Loucy (cell line): ENCODE data around the gene NCAPH2.

Experiments used
- H2AFZ ChIP-seq: fragments of 200-600 bp; sonication (generic); 2 replicates; pipeline ENCODE4 v1.6.0; 2016; ENCODE audit warnings: antibody characterized with exemption, mild to moderate bottlenecking, low read length, moderate library complexity
- H3F3A ChIP-seq: fragments of 200-600 bp; 2 replicates; pipeline ENCODE4 v1.6.0; 2016; ENCODE audit warnings: antibody characterized with exemption, low read depth, mild to moderate bottlenecking
- H3K27me3 ChIP-seq: fragments of 200-600 bp; sonication (generic); 2 replicates; pipeline ENCODE4 v1.6.1; 2014; ENCODE audit warnings: low read length, mild to moderate bottlenecking; ENCODE audit not compliant: insufficient read depth, poor library complexity, severe bottlenecking
- H3K36me3 ChIP-seq: fragments of 200-600 bp; sonication (generic); 2 replicates; pipeline ENCODE4 v1.6.1; 2016; ENCODE audit warnings: low read length; ENCODE audit not compliant: insufficient read depth
- H3K4me1 ChIP-seq: fragments of 200-600 bp; sonication (generic); 2 replicates; pipeline ENCODE4 v1.5.1; 2014; ENCODE audit warnings: low read length, mild to moderate bottlenecking; ENCODE audit not compliant: insufficient read depth, poor library complexity, severe bottlenecking
- H3K4me2 ChIP-seq: fragments of 200-600 bp; sonication (generic); 2 replicates; pipeline ENCODE4 v1.6.0; 2014; ENCODE audit warnings: antibody characterized with exemption, low read length, low read depth, mild to moderate bottlenecking; ENCODE audit not compliant: poor library complexity, severe bottlenecking
- H3K4me3 ChIP-seq: fragments of 200-600 bp; sonication (generic); 2 replicates; pipeline ENCODE4 v1.5.1; 2014; ENCODE audit warnings: low read length, mild to moderate bottlenecking, mixed read lengths; ENCODE audit not compliant: poor library complexity, severe bottlenecking
- H3K79me2 ChIP-seq: fragments of 200-600 bp; sonication (generic); 2 replicates; pipeline ENCODE4 v1.6.1; 2014; ENCODE audit warnings: low read length; ENCODE audit not compliant: insufficient read depth
- H3K9ac ChIP-seq: fragments of 200-600 bp; sonication (generic); 2 replicates; pipeline ENCODE4 v1.6.0; 2014; ENCODE audit warnings: mild to moderate bottlenecking, low read depth, low read length, moderate library complexity; ENCODE audit not compliant: poor library complexity, severe bottlenecking
- H3K9me2 ChIP-seq: fragments of 200-600 bp; sonication (generic); replicated peaks from 2 replicates; pipeline ENCODE4 v1.6.1; 2016; ENCODE audit warnings: low read depth, low read length, mixed read lengths
- H3K9me3 ChIP-seq: fragments of 200-600 bp; sonication (generic); 2 replicates; pipeline ENCODE4 v1.6.1; 2014; ENCODE audit warnings: mild to moderate bottlenecking, antibody characterized with exemption, low read length, low read depth; ENCODE audit not compliant: insufficient read depth
- H4K20me1 ChIP-seq: fragments of 200-600 bp; sonication (generic); 2 replicates; pipeline ENCODE4 v1.6.0; 2014; ENCODE audit warnings: antibody characterized with exemption, low read length, mild to moderate bottlenecking; ENCODE audit not compliant: insufficient read depth, poor library complexity, severe bottlenecking
- CTCF ChIP-seq: fragments of 200-600 bp; sonication (generic); conservative IDR thresholded peaks from 2 replicates; pipeline ENCODE4 v1.5.1; 2014; ENCODE audit warnings: mild to moderate bottlenecking, antibody characterized with exemption, low read length
- EZH2phosphoT487 ChIP-seq: fragments of 200-600 bp; IDR thresholded peaks from 2 replicates; pipeline ENCODE4 v1.6.1; 2018; ENCODE audit warnings: antibody characterized with exemption, mild to moderate bottlenecking, moderate library complexity, borderline replicate concordance

The NCAPH2 gene

GRCh38 chr22:50572965-50573364 is 64.9 kb downstream of the NCAPH2 start:
- H3K4me3 ChIP-seq = no peak overlapping the region
- no peaks in the 10 kb centered on the region for H3K27me3 ChIP-seq
- no peak overlapping the region for H2AFZ ChIP-seq
- peaks cover 8% of the 10 kb centered on the region; the same call in 1 of the 2 replicates for H3K36me3 ChIP-seq
- H3K4me1 ChIP-seq = no peaks in the 10 kb centered on the region
- no peaks in the 10 kb centered on the region for H3F3A ChIP-seq
- no peak overlapping the region for H3K9ac ChIP-seq
- H3K79me2 ChIP-seq = no peaks in the 10 kb centered on the region
- H3K4me2 ChIP-seq = no peak overlapping the region
- H3K9me3 ChIP-seq = no peaks in the 10 kb centered on the region
- no peaks in the 10 kb centered on the region for H3K9me2 ChIP-seq
- H4K20me1 ChIP-seq = no peaks in the 10 kb centered on the region
- TF ChIP-seq EZH2phosphoT487 (no peak), CTCF (no peak)

DNA sequence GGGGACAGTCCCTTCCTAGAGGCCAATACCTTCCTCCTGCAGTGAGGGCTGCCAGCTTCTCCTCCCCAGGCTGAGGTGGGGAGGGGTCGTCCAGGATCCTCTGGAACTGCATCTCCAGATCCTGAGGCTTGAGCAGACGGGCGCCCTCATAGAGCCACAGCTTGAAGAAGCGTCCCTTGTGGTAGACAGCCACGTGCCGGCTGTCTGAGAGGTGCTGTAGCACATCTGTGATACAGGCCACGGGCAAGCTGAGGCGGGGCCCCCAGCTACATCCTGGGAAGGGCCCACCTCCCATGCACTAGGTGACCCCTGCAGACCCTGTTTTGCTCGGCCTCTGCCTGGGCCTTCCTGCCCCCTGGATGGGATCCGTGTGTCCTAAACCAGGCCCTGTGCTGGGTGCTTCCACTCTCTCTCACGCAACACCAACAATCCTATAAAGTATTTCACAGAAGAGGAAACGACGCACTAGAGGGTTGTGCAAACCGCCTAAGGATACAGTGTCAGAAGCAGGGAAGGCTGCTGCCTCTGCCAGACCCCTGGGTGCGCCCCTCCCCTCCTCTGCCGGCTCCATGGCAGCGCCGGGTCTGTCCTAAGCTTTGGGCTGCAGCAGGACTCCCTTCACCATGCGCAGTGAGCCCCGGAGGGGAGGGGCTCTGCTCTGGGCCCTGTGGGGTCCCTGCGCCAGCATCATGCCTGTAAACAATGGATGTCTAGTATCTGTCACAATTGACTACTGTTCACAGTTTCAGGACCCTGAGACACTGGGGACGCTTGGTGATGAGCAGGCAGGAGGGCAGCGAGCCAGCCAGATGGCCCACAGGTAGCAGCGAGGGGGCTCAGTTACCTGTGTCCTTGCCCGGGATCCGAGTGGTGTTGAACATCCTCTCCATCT is 65.7 kb downstream of the NCAPH2 start:
- TF ChIP-seq EZH2phosphoT487 (no peak), CTCF (no peak)
- no peaks in the 10 kb centered on the region for H4K20me1 ChIP-seq
- peaks cover 8% of the 10 kb centered on the region; the same call in 1 of the 2 replicates for H3K36me3 ChIP-seq

DNA sequence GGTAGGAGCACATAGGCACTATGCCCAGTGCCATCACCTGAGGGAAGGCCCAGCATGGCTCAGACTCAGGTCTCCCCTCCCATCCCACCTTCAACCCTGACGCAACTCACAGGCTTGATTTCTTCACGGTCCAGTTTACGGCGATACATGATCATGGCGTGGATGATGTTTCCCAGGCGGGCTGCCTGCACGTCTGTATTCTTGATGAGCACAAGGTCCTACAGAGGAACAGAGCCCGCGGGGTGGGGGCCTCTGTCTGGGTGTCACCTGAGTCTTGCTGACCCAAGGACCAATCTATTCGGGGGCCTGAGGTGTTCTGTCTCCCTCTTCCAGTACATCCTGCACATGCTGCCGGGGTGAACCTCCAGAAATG is 66.3 kb downstream of the NCAPH2 start:
- H3K4me3 ChIP-seq = no peak overlapping the region
- no peaks in the 10 kb centered on the region for H3F3A ChIP-seq
- H3K36me3 ChIP-seq = peaks cover 8% of the 10 kb centered on the region; the same call in 1 of the 2 replicates
- no peak for TF ChIP-seq CTCF
- TF ChIP-seq EZH2phosphoT487 = no peak
- H3K79me2 ChIP-seq = no peaks in the 10 kb centered on the region
- no peak overlapping the region for H2AFZ ChIP-seq
- H3K9ac ChIP-seq = no peak overlapping the region
- H3K4me2 ChIP-seq = no peak overlapping the region
- no peaks in the 10 kb centered on the region for H3K27me3 ChIP-seq
- no peaks in the 10 kb centered on the region for H3K4me1 ChIP-seq
- no peaks in the 10 kb centered on the region for H4K20me1 ChIP-seq
- H3K9me2 ChIP-seq = no peaks in the 10 kb centered on the region
- no peaks in the 10 kb centered on the region for H3K9me3 ChIP-seq

More for the DNA sequence above, 65.7 kb downstream of the NCAPH2 start:
- Histone ChIP-seq H3K9me2 (no peaks in the 10 kb centered on the region), H3K27me3 (no peaks in the 10 kb centered on the region), H2AFZ (no peak overlapping the region), H3K9ac (no peak overlapping the region), H3K4me3 (no peak overlapping the region), H3K9me3 (no peaks in the 10 kb centered on the region), H3F3A (no peaks in the 10 kb centered on the region), H3K4me2 (no peak overlapping the region), H3K4me1 (no peaks in the 10 kb centered on the region), H3K79me2 (no peaks in the 10 kb centered on the region)
